Heart right ventricle (tissue), 16 donors: ENCODE measurements around the gene SLC25A1. TPM values are rescaled to one million over a fixed set of nuclear protein-coding genes. Genes with fewer than 3 reads are reported as not detected.

ENCODE experiments used
- ATAC-seq, 8 donors: fragments of 200-7000 bp; cut with Tn5 transposase; one replicate each; pipeline ENCODE4 v1.9.1; 2020; ENCODE audit warnings: mild to moderate bottlenecking in 8 of 8, moderate library complexity in 8 of 8, moderate number of reproducible peaks in 1 of 8
- DNase-seq, 2 donors: peaks; one replicate each; pipeline ENCODE4 v3.0.0-alpha.2; 2020
- H3K27ac ChIP-seq, 10 donors: fragments of 200-600 bp; sonication (generic) in 2 of 10; one replicate each; pipeline versions ENCODE4 v1.5.0 to v1.8.0; 2020 to 2022; ENCODE audit warnings: mild to moderate bottlenecking in 3 of 10
- H3K27me3 ChIP-seq, 7 donors: fragments of 200-600 bp; one replicate each; pipeline ENCODE4 v1.8.0; 2021 to 2022; ENCODE audit warnings: mild to moderate bottlenecking in 2 of 7
- H3K36me3 ChIP-seq, 9 donors: fragments of 200-600 bp; sonication (generic) in 1 of 9; one replicate each; pipeline versions ENCODE4 v1.5.0 to v1.8.0; 2020 to 2022; ENCODE audit warnings: mild to moderate bottlenecking in 2 of 9
- H3K4me1 ChIP-seq, 9 donors: fragments of 200-600 bp; sonication (generic) in 1 of 9; one replicate each; pipeline versions ENCODE4 v1.5.0 to v1.8.0; 2020 to 2022; ENCODE audit warnings: mild to moderate bottlenecking in 4 of 9
- H3K4me3 ChIP-seq, 10 donors: fragments of 200-600 bp; sonication (generic) in 2 of 10; one replicate each; pipeline versions ENCODE4 v1.5.0 to v1.8.0; 2020 to 2022; ENCODE audit warnings: mild to moderate bottlenecking in 7 of 10, moderate library complexity in 2 of 10
- H3K9me3 ChIP-seq, 11 donors: fragments of 200-600 bp in 10 of 11; sonication (generic) in 2 of 11; one replicate each; pipeline versions ENCODE4 v1.5.0 to v1.8.0; 2013 to 2022; ENCODE audit warnings: mild to moderate bottlenecking in 2 of 11, control low read depth in 1 of 11, moderate library complexity in 1 of 11
- CTCF ChIP-seq, 9 donors: fragments of 200-600 bp; sonication (generic) in 2 of 9; IDR thresholded peaks; one replicate each; pipeline versions ENCODE4 v1.5.0 to v1.8.0; 2021 to 2022; ENCODE audit warnings: antibody characterized with exemption in 9 of 9, mild to moderate bottlenecking in 5 of 9, moderate library complexity in 1 of 9
- WGBS, 2 donors: extraction: QIAGEN DNeasy Blood & Tissue Kit; methylation state at CpG; one replicate each; pipeline ENCODE4 v1.1.7; 2013; ENCODE audit warnings: inconsistent platforms in 1 of 2; 5-methylcytosine and 5-hydroxymethylcytosine counted together
- intact Hi-C, 10 donors: fragments of 100-400 bp; cut with DNase I; formaldehyde crosslinking; loops; one replicate each; pipeline versions ENCODE4 v1.11.1 to v1.14.2; 2022
- polyA plus RNA-seq, 2 donors: library from polyadenylated mRNA; stranded (reverse); fragments of 200-250 nt; gene quantifications; one replicate each; pipeline ENCODE4 v1.2.3, GENCODE V29; 2013
- total RNA-seq, 10 donors: library from RNA; stranded (reverse); fragmentation: NEBNext Ultra II Directional in 3 of 10; extraction: Animal tissue kit (Norgen Biotek cat#: 25700) in 3 of 10; gene quantifications; one replicate each; pipeline versions ENCODE4 v1.2.1 to v1.2.4, GENCODE V29; 2021 to 2023
- donor health status: Arrhythmogenic right ventricular cardiomyopathy.
- donor health status: ischemic (EF 13 %, LVEDD 7.1; RV severe dilation, severe dysfunction).
- donor health status: healthy with polysubstance abuse.
- donor health status: DM: no; HTN: yes; CAD: no.
- donor health status: DM: no; HTN: no; CAD: no.
- donor health status: ischemic (EF 25% LVEDD 6.9; RV normal size, moderate dysfunction).
- donor health status: ischemic (EF 25% LVEDD 5.7; RV mildly dilated, moderate dysfunction).
- donor health status: healthy.
- donor health status: DM: yes; HTN: yes; CAD: no.
- donor health status: Ischemic cardiomyopathy.
- donor health status: ischemic (EF 35%, LVEDD 5.7; RV mildly dilated, moderate dysfunction).
- donor health status: nonischemic (EF 11% LVEDD 7.7; RV severe dilation, severe dysfunction).
- donor health status: DM: yes; HTN: yes; CAD: no.
- donor health status: PGD.
- donor health status: ischemic (EF 29% LVEDD 5.4; RV normal size, mild dysfunction).
- donor health status: nonischemic (EF 23%, LVEDD 6.1; RV moderate dilation, normal function).

Gene SLC25A1
- total and polyA plus RNA-seq, 12 donors = 14.8 to 31.9 (median 20.5) TPM

- WGBS, 2 donors = 92 to 95% methylated on average over 9 of the region's 9 CpGs
- no peaks in the 10 kb centered on the region for H3K9me3 ChIP-seq
- H3K4me1 ChIP-seq = peaks cover 0 to 18% (median 11%) of the 10 kb centered on the region in 9 donors
- H3K27me3 ChIP-seq = no peaks in the 10 kb centered on the region
- no peak overlapping the region for H3K4me3 ChIP-seq
- peaks cover 0 to 84% (median 22%) of the 10 kb centered on the region in 9 donors for H3K36me3 ChIP-seq
- H3K27ac ChIP-seq = no peak overlapping the region
- ATAC-seq = no peak
- TF ChIP-seq CTCF (IDR thresholded peaks at IDR 0.05) = no peak
- DNase-seq = no peak
- intact Hi-C loops = loop anchor here in 1 of 10 donors (10.0 kb wide), 2 partner anchors 62 to 132 kb away; no protein-coding TSS in a partner anchor
These were observed 44.6 kb upstream of the SLC25A1 start for GRCh38 chr22:19223110-19223509.

GRCh38 chr22:19222242-19223005, 43.9 kb upstream of the SLC25A1 start:
- WGBS, 2 donors = 90 to 96% methylated on average over 11 of the region's 11 CpGs
- peaks cover 0 to 77% (median 22%) of the 10 kb centered on the region in 9 donors for H3K36me3 ChIP-seq

GRCh38 chr22:19220867-19221266, 42.3 kb upstream of the SLC25A1 start:
- Histone ChIP-seq H3K27me3 (no peaks in the 10 kb centered on the region), H3K4me3 (no peak overlapping the region), H3K4me1 (peaks cover 0 to 24% (median 18%) of the 10 kb centered on the region in 9 donors), H3K36me3 (peaks cover 0 to 78% (median 22%) of the 10 kb centered on the region in 9 donors), H3K27ac (no peak overlapping the region), H3K9me3 (no peaks in the 10 kb centered on the region)
- intact Hi-C loops = loop anchor here in 1 of 10 donors (10.0 kb wide), 2 partner anchors 64 to 134 kb away; no protein-coding TSS in a partner anchor
- no peak for TF ChIP-seq CTCF (IDR thresholded peaks at IDR 0.05)
- ATAC-seq (no peak), DNase-seq (no peak)
- 85 to 94% methylated on average over 3 of the region's 3 CpGs for WGBS, 2 donors

More at GRCh38 chr22:19222242-19223005, 43.9 kb upstream of the SLC25A1 start:
- no peak for DNase-seq
- no peaks in the 10 kb centered on the region for H3K27me3 ChIP-seq
- H3K27ac ChIP-seq = no peak overlapping the region
- ATAC-seq = no peak
- no peak overlapping the region for H3K4me3 ChIP-seq
- TF ChIP-seq CTCF (IDR thresholded peaks at IDR 0.05) = no peak
- H3K9me3 ChIP-seq = no peaks in the 10 kb centered on the region
- intact Hi-C loops = loop anchor here in 1 of 10 donors (10.0 kb wide), 2 partner anchors 62 to 132 kb away; no protein-coding TSS in a partner anchor
- H3K4me1 ChIP-seq = peaks cover 0 to 24% (median 18%) of the 10 kb centered on the region in 9 donors

GRCh38 chr22:19218541-19219233, 40.2 kb upstream of the SLC25A1 start:
- Histone ChIP-seq H3K9me3 (no peaks in the 10 kb centered on the region), H3K27ac (peak overlapping the region; percentile 26 to 87 (median 68)), H3K4me3 (no peak overlapping the region), H3K27me3 (no peaks in the 10 kb centered on the region), H3K4me1 (peaks cover 0 to 24% (median 18%) of the 10 kb centered on the region in 9 donors), H3K36me3 (peaks cover 0 to 76% (median 22%) of the 10 kb centered on the region in 9 donors)
- peak in 1 of 2 donors; percentile 32 for DNase-seq
- no peak for TF ChIP-seq CTCF (IDR thresholded peaks at IDR 0.05)
- WGBS, 2 donors = 47 to 53% methylated on average over 5 of the region's 5 CpGs
- ATAC-seq = peak; percentile 70 to 88 (median 84)
- intact Hi-C loops = loop anchor here in 3 of 10 donors (5.0 to 10.0 kb wide), 2 partner anchors 74 to 416 kb away; partner anchors contain the start of gene CLTCL1 (in 1 of the 3)
